GM21526 (cell line): Measurements from ENCODE around the gene E2F2.
"Not testable (repeated sequence)": the region's sequence is repeated elsewhere in the genome, so short reads cannot be mapped to it uniquely, and the experiment has no call there.

ENCODE experiments used
- ATAC-seq: cut with Tn5 transposase; IDR thresholded peaks from one replicate; pipeline ENCODE4 v1.9.1; 2021; ENCODE audit warnings: moderate library complexity; ENCODE audit not compliant: unreplicated experiment, low FRiP score

Gene E2F2

DNA sequence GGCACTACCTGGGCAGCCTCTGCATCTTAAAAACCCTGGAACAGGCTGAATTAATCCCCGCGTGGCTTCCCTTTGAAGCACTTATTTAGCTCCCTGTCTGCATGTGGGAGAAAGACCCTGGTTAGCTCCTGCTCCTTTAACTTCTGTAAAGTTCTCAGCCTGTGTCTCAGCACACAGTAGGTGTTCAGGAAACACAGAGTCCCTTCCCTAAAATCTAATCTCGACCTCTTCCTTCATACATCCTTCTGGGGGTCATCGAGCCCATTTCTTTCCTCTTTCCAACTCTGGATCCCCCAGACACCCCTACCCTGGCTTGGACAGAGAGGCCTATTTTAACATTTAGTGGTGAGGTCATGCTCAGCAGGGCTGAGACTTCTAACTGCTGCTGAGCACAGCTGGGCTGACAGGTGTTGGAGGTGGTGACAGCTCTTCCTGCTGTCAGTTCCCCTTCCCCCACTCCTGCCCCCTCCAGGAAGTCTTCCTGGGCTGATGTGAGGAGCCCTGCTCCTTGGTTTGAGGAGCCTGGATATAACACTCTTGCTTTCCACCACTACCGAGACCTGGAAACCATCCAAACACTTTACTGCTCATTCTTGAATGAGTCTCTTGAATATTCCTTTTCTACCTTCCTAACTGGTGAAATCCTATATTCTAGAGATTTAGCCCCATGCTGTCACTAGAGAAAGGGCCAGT lies 5.3 kb downstream of the E2F2 start:
- ATAC-seq: no peak

GRCh38 chr1:23524716-23525401 lies 6.2 kb downstream of the E2F2 start:
- no peak for ATAC-seq

GRCh38 chr1:23524163-23524562 lies 6.9 kb downstream of the E2F2 start:
- no peak for ATAC-seq

- ATAC-seq: no peak
Observed at GRCh38 chr1:23522244-23522982, 8.6 kb downstream of the E2F2 start.

- no peak for ATAC-seq
Observed at GRCh38 chr1:23521588-23521987, 9.4 kb downstream of the E2F2 start.

DNA sequence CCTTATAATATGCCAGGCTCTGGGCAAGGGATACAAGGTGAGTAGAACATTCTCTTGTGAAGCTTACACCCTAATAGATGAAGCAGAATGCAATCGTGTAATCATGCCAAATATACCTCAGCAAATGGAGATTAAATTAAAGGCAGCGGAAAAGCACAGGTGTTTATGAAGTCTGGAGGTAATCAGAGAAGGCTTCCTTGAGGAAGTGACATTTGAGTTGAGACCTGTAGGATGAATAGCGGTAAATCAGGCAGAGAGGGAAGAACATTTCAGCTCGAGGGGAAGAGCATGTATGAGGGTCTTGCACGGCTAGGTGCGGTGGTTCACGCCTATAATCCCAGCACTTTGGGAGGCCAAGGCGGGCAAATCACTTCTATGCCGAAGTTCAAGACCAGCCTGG lies 13.5 kb downstream of the E2F2 start:
- no peak for ATAC-seq

GRCh38 chr1:23515905-23516304 lies 15.1 kb downstream of the E2F2 start:
- ATAC-seq: no peak

- no peak for ATAC-seq
Observed at GRCh38 chr1:23514111-23514679, 16.8 kb downstream of the E2F2 start.

- no peak for ATAC-seq
Observed at GRCh38 chr1:23509896-23510295, 21.1 kb downstream of the E2F2 start.

GRCh38 chr1:23506376-23507107 lies 24.5 kb downstream of the E2F2 start:
- no peak for ATAC-seq

GRCh38 chr1:23505851-23506250 lies 25.2 kb downstream of the E2F2 start:
- no peak for ATAC-seq

DNA sequence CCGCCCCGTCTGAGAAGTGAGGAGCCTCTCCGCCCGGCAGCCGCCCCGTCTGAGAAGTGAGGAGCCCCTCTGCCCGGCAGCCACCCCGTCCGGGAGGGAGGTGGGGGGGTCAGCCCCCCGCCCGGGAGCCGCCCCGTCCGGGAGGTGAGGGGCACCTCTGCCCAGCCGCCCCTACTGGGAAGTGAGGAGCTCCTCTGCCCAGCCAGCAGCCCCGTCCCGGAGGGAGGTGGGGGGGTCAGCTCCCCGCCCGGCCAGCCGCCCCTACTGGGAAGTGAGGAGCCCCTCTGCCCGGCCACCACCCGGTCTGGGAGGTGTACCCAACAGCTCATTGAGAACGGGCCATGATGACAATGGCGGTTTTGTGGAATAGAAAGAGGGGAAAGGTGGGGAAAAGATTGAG lies 26.9 kb downstream of the E2F2 start:
- not testable (repeated sequence) for ATAC-seq

DNA sequence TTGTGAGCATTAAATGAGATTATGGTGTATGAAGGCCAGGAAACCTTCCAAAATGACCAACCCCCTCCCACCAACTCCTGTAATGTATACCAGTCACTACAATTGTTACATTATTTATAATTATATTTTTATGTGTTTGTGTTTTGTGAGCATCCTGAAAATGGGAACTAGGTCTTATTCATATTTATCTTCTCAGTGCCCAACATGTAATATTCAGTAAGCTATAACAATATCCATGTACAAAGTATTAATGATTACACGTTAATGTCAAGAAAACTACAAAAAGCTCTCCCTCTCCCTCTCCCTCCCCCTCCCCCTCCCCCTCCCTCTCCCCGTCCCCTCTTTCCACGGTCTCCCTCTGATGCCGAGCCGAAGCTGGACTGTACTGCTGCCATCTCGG lies 28.1 kb downstream of the E2F2 start:
- ATAC-seq: no peak

- no peak for ATAC-seq
Observed at GRCh38 chr1:23500466-23500865, 30.6 kb downstream of the E2F2 start.

- no peak for ATAC-seq
Observed at GRCh38 chr1:23497777-23498439, 33.1 kb downstream of the E2F2 start.

DNA sequence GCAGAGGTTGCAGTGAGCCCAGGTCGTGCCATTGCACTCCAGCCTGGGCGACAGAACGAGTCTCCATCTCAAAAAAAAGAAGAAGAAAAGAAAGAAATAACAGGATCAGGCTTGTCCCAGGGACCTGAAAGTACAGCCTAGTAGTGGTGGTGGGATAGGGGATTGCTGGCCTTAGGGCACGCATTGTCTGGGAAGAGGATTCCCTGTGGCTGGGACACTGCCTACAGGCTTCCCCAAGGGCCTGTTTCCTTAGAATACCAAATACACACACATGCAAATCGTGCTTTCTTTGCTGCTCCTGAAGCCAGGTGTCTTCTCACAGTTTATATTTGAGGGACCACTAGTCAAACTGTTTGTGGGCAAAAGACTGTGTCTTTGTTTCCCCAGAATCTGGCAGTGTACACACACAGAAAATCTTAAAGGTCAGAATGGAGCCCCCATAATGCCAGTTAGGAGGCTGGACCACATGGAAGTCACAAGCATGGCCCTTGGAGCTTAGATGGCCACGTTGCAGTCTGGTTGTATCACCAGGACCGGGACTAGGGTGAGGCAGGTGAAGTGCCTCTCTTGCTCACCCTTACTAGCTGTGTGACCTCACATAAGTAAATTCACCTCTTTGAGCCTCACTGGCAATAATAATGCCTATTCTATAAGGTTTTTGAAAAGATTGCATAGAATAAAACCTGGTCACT lies 34.4 kb downstream of the E2F2 start:
- ATAC-seq: no peak

GRCh38 chr1:23494836-23495235 lies 36.2 kb downstream of the E2F2 start:
- not testable (repeated sequence) for ATAC-seq

DNA sequence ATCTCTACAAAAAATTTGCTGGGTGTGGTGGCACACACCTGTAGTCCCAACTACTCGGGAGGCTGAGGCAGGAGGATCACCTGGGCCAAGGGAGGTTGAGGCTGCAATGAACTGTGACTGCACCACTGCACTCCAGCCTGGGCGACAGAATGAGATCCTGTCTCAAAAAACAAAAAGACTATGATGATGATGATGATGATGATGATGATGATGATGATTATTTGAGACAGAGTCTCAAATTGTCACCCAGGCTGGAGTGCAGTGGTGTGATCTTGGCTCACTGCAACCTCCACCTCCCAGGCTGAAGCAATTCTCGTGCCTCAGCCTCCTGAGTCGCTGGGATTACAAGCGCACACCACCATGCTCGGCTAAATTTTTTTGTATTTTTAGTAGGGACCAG lies 38.3 kb downstream of the E2F2 start:
- not testable (repeated sequence) for ATAC-seq

DNA sequence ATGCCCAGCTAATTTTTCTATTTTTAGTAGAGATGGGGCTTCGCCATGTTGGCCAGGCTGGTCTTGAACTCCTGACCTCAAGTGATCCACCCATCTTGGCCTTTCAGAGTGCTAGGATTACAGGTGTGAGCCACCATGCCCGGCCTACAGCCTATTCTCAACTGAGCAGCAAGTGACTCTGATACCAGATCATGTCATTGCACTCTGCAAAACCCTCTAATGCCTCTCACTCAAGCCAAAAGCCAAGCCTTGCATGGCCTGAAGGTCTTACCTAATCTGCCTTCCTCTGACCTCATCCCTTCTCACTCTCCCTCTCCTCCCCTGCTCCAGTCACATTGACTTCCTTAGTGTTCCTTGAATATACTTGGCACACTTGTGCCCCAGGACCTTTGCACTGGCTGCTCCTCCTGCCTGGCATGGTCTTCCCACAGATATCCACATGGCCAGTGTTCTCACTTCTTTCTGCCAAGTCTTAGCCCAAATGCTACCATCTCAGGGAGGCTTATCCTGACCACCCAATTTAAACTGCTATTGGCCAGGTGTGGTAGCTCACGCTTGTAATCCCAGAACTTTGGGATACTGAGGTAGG lies 38.8 kb downstream of the E2F2 start:
- no peak for ATAC-seq
